Small intestine (tissue), 7 donors: ENCODE measurements around the gene TENM3. TPM values are rescaled to one million over a fixed set of nuclear protein-coding genes. Genes with fewer than 3 reads are reported as not detected.

ENCODE experiments used
- DNase-seq, 2 donors: peaks; one replicate each; pipeline versions ENCODE4 v3.0.0 to v3.0.0-alpha.2; 2013
- FAIRE-seq: peaks from 2 replicates; lab custom pipeline; 2012; peaks lifted over from hg19 to GRCh38; lab: Jason Lieb, UNC
- H3K27ac ChIP-seq, 3 donors: one replicate each; pipeline ENCODE4 v1.5.1; 2013; ENCODE audit warnings: low read length in 2 of 3, mild to moderate bottlenecking in 2 of 3, control low read depth in 1 of 3, inconsistent platforms in 1 of 3, low read depth in 1 of 3, moderate library complexity in 1 of 3
- H3K27me3 ChIP-seq, 3 donors: one replicate each; pipeline ENCODE4 v1.6.1; 2013; ENCODE audit warnings: low read length in 3 of 3, inconsistent platforms in 1 of 3; ENCODE audit not compliant: control insufficient read depth in 3 of 3, insufficient read depth in 3 of 3
- H3K36me3 ChIP-seq, 3 donors: one replicate each; pipeline ENCODE4 v1.6.1; 2013; ENCODE audit warnings: low read length in 3 of 3, inconsistent platforms in 1 of 3, low read depth in 1 of 3, mild to moderate bottlenecking in 1 of 3, moderate library complexity in 1 of 3; ENCODE audit not compliant: control insufficient read depth in 3 of 3, insufficient read depth in 2 of 3
- H3K4me1 ChIP-seq, 3 donors: one replicate each; pipeline ENCODE4 v1.6.1; 2013; ENCODE audit warnings: low read length in 2 of 3, inconsistent platforms in 1 of 3, low read depth in 1 of 3, mild to moderate bottlenecking in 1 of 3, moderate library complexity in 1 of 3; ENCODE audit not compliant: control insufficient read depth in 3 of 3, insufficient read depth in 2 of 3
- H3K4me3 ChIP-seq, 3 donors: one replicate each; pipeline ENCODE4 v1.5.1; 2013; ENCODE audit warnings: low read length in 3 of 3, control low read depth in 1 of 3, inconsistent platforms in 1 of 3, low read depth in 1 of 3, mild to moderate bottlenecking in 1 of 3, moderate library complexity in 1 of 3
- H3K9me3 ChIP-seq, 2 donors: one replicate each; pipeline ENCODE4 v1.6.1; 2013; ENCODE audit warnings: low read depth in 1 of 2, low read length in 1 of 2; ENCODE audit not compliant: control insufficient read depth in 2 of 2, insufficient read depth in 1 of 2
- WGBS, 3 donors: extraction: QIAGEN DNeasy Blood & Tissue Kit; methylation state at CpG; one replicate each; pipeline ENCODE4 v1.1.7; 2013; 5-methylcytosine and 5-hydroxymethylcytosine counted together
- polyA plus RNA-seq, 4 donors: library from polyadenylated mRNA; stranded (reverse) in 3 of 4; unstranded in 1 of 4; fragments of 200-250 nt in 3 of 4; fragments of 120-200 nt in 1 of 4; gene quantifications; one replicate each; pipeline versions ENCODE4 v1.2.1 to v1.2.3, GENCODE V29; 2013
- donor health status: healthy with polysubstance abuse.
- donor health status: control.
- donor health status: control.
- donor health status: Bipolar disorder and iron deficiency.
- donor health status: healthy.

The TENM3 gene
- polyA plus RNA-seq, 4 donors, result 0.45 to 4.5 (median 1.1) TPM

GRCh38 chr4:182530451-182530850 is 287.2 kb downstream of the TENM3 start:
- H3K36me3 ChIP-seq, result no peaks in the 10 kb centered on the region
- no peak overlapping the region for H3K4me3 ChIP-seq
- H3K27me3 ChIP-seq, result no peaks in the 10 kb centered on the region
- DNase-seq (no peak), FAIRE-seq (no peak)
- no peak overlapping the region for H3K27ac ChIP-seq
- H3K9me3 ChIP-seq, result peaks cover 0 to 3% of the 10 kb centered on the region in 2 donors
- 83 to 86% (median 86%) methylated on average over 8 of the region's 8 CpGs for WGBS, 3 donors
- no peaks in the 10 kb centered on the region for H3K4me1 ChIP-seq

GRCh38 chr4:182531555-182532162 is 288.5 kb downstream of the TENM3 start:
- Histone ChIP-seq H3K27ac (no peak overlapping the region), H3K36me3 (no peaks in the 10 kb centered on the region), H3K4me3 (no peak overlapping the region), H3K4me1 (no peaks in the 10 kb centered on the region), H3K9me3 (peaks cover 0 to 3% of the 10 kb centered on the region in 2 donors), H3K27me3 (no peaks in the 10 kb centered on the region)
- FAIRE-seq, result no peak
- no peak for DNase-seq
- WGBS, 3 donors, result 69 to 93% (median 79%) methylated on average over 8 of the region's 8 CpGs

GRCh38 chr4:182532441-182532840 is 289.2 kb downstream of the TENM3 start:
- no peaks in the 10 kb centered on the region for H3K4me1 ChIP-seq
- no peak overlapping the region for H3K27ac ChIP-seq
- FAIRE-seq (no peak), DNase-seq (no peak)
- H3K36me3 ChIP-seq, result no peaks in the 10 kb centered on the region
- H3K9me3 ChIP-seq, result peaks cover 0 to 3% of the 10 kb centered on the region in 2 donors
- no peaks in the 10 kb centered on the region for H3K27me3 ChIP-seq
- no peak overlapping the region for H3K4me3 ChIP-seq
- WGBS, 3 donors, result 58 to 67% (median 62%) methylated on average over 2 of the region's 2 CpGs

GRCh38 chr4:182533964-182534363 is 290.8 kb downstream of the TENM3 start:
- FAIRE-seq (no peak), DNase-seq (no peak)
- H3K4me1 ChIP-seq, result no peaks in the 10 kb centered on the region
- H3K36me3 ChIP-seq, result no peaks in the 10 kb centered on the region
- 28 to 43% (median 34%) methylated on average over 1 of the region's 1 CpG for WGBS, 3 donors
- no peak overlapping the region for H3K27ac ChIP-seq
- H3K27me3 ChIP-seq, result no peaks in the 10 kb centered on the region
- no peaks in the 10 kb centered on the region for H3K9me3 ChIP-seq
- no peak overlapping the region for H3K4me3 ChIP-seq

- Histone ChIP-seq H3K4me1 (no peaks in the 10 kb centered on the region), H3K9me3 (no peaks in the 10 kb centered on the region), H3K36me3 (no peaks in the 10 kb centered on the region), H3K4me3 (no peak overlapping the region), H3K27ac (no peak overlapping the region), H3K27me3 (no peaks in the 10 kb centered on the region)
- WGBS, 3 donors, result 60 to 82% (median 77%) methylated on average over 8 of the region's 8 CpGs
- DNase-seq (no peak), FAIRE-seq (no peak)
Measured at GRCh38 chr4:182536221-182536811, 293.1 kb downstream of the TENM3 start.

GRCh38 chr4:182537031-182537795 is 294.0 kb downstream of the TENM3 start:
- Histone ChIP-seq H3K4me1 (no peaks in the 10 kb centered on the region), H3K36me3 (no peaks in the 10 kb centered on the region), H3K27me3 (no peaks in the 10 kb centered on the region), H3K4me3 (no peak overlapping the region), H3K9me3 (no peaks in the 10 kb centered on the region), H3K27ac (no peak overlapping the region)
- DNase-seq (no peak), FAIRE-seq (no peak)
- WGBS, 3 donors, result 45 to 64% (median 60%) methylated on average over 10 of the region's 10 CpGs

- FAIRE-seq, result no peak
- Histone ChIP-seq H3K4me3 (no peak overlapping the region), H3K27me3 (no peaks in the 10 kb centered on the region), H3K9me3 (no peaks in the 10 kb centered on the region), H3K4me1 (no peaks in the 10 kb centered on the region), H3K27ac (no peak overlapping the region), H3K36me3 (no peaks in the 10 kb centered on the region)
- no peak for DNase-seq
- 38 to 54% (median 46%) methylated on average over 4 of the region's 4 CpGs for WGBS, 3 donors
Measured at GRCh38 chr4:182538031-182538430, 294.8 kb downstream of the TENM3 start.

- DNase-seq (no peak), FAIRE-seq (no peak)
- WGBS, 3 donors, result 92 to 93% (median 92%) methylated on average over 8 of the region's 8 CpGs
- Histone ChIP-seq H3K27ac (no peak overlapping the region), H3K9me3 (no peaks in the 10 kb centered on the region), H3K4me3 (no peak overlapping the region), H3K27me3 (no peaks in the 10 kb centered on the region), H3K36me3 (no peaks in the 10 kb centered on the region), H3K4me1 (no peaks in the 10 kb centered on the region)
Measured at GRCh38 chr4:182540496-182540895, 297.3 kb downstream of the TENM3 start.
